ENCODE measurements around the gene C8B.

The C8B gene

DNA sequence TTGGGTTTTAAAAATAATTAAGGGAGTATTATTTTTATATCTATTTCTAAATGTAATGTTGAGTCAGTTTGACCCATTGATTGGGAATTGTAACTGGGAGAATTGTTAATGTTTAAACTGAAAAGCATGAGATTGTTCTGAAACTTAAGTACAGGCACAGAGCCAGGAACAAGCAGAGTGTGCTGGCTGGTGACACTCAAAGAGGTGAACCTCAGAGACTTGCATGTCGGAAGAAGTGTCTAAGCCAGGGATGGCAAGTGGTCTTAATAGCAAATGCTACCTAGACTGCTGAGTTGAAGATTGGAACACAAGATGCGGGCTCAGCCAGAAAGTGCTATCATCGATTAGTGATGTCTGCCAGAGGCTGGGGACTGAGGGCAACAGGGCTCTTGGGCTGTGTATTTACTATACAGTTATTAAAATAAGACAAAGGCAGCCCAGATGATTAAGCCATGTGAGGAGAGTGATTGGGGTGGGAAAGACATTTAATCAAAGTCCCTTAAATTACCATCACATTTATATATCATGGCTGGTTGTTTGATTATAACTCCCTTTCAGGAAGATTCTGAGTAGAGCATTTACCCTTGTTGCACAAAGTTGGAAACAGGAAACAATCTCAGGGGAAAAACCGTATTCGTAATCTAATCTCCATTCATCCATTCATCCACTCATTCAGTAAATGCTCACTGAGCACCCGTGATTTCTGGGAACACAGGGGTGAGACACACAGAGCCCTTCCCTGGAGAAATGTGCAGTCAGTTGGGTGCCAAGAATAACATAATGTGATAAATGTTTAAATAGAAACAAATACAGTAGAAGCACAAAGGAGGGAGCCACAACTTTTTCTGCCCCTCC lies 68.4 kb downstream of the C8B start:
- DNase-seq, result no peak

DNA sequence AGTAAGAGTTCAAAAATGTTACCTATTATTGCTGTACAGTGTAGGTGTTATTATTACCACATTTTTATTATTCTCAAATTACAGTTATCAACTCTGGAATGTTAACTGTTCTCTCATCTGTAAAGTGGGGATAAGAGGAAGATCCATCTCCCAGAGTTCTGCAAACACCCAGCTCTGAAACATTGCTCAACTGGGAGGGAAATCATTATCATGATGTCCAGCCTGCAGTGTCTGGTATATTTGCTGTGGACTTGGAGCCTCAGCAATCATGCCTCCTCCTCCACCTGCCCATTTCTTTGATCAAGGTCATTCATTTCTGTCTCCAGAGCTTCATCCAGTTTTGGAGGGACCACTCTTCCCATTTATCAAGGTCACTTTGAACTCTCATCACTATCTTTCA lies 71.8 kb downstream of the C8B start:
- no peak for DNase-seq

DNA sequence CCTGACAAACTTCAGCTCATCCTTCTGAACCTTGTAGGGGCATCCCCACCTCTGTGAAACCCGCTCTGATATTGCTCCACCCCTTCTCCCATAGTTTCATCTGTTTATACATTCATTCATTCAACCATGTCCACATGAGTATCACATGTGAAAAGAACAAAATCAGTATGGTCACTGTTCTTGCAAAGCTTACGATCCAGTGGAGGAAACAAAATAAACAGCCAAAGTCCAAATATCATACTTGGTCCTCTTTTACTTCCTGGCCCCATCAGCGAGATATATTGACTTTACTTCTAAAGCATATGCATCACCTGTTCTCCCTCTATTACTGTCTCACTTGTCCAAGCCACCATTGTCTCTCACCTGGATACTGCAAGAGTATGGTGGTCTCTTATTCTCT lies 75.6 kb downstream of the C8B start:
- DNase-seq, result no peak

GRCh38 chr1:56881417-56881816 lies 84.4 kb downstream of the C8B start:
- no peak for DNase-seq

GRCh38 chr1:56880774-56881173 lies 85.0 kb downstream of the C8B start:
- DNase-seq, result no peak
